Activated CD8-positive, alpha-beta memory T cell treated with anti-CD3 and anti-CD28 coated beads, Interleukin-2, amount 50 U/mL, for 1 hour (primary cell): Measurements from ENCODE around the gene PDE10A.
"Not testable (repeated sequence)": the region's sequence is repeated elsewhere in the genome, so short reads cannot be mapped to it uniquely, and the experiment has no call there.

Experiments
- DNase-seq: peaks from one replicate; pipeline ENCODE4 v3.0.0-alpha.2; 2020; ENCODE audit errors: extremely low read depth

The PDE10A gene

DNA sequence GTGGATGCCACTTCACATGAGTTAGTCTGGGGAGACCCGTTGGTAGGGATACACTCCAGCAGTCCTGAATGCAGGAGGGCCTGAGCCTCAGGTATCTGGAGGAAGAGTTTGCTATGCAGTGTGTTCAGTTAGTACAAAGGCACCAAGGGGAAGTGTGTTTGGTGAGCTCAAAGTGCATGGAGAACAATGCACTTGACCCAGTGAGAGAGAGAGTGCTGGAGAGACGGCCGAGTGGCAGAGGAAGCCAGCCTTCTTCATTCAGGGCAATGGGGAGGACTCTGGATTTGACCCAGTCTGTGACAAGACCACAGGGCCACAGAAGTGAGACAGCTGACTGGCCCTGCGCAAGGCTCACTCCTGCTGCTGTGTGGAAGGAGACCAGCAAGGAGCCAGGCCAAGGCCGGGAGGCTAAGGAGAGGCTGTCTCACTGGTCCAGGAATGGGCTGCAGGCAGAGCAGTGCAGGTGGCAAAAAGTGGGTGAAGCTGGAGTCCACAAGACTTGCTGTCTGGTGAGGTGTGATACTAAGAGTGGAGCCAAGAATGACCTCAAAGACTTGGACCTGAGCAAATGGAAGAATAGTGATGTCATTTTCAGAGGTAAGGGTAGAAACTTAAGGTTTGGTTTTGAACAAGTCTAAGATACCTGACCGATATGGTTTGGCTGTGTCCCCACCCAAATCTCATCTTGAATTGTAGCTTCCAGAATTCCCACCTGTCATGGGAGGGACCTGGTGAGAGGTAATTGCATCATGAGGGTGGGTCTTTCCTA is 38.0 kb downstream of the PDE10A start:
- no peak for DNase-seq

DNA sequence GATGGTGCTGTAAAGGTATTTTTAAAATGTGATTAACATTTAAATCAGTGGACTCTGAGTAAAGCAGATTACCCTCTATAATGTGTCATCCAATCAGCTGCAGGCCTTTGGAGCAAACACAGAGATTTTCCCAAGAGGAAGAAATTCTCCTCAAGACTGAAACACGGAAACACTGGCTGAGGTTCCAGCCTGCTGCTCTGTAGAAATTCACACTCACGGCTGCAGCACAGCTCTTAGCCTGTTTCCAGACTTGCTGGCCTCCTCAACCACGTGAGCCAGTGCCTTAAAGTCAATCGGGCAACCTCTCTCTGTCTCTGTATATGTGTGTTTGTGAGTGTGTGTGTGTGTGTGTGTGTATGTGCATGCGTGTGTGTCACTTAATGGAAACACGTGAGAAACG is 41.1 kb downstream of the PDE10A start:
- no peak for DNase-seq

DNA sequence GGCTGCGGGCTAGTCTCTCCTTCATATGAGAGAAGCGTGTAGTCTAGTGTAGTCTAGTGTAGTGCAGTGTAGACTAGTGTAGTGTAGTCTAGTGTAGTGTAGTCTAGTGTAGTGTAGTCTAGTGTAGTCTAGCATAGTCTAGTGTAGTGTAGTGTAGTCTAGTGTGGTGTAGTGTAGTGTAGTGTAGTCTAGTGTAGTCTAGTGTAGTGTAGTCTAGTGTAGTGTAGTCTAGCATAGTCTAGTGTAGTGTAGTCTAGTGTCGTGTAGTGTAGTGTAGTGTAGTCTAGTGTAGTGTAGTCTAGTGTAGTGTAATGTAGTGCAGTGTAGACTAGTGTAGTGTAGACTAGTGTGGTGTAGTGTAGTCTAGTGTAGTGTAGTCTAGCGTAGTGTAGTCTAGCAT is 44.1 kb downstream of the PDE10A start:
- not testable (repeated sequence) for DNase-seq

GRCh38 chr6:165618241-165618640 is 44.8 kb downstream of the PDE10A start:
- DNase-seq = no peak

DNA sequence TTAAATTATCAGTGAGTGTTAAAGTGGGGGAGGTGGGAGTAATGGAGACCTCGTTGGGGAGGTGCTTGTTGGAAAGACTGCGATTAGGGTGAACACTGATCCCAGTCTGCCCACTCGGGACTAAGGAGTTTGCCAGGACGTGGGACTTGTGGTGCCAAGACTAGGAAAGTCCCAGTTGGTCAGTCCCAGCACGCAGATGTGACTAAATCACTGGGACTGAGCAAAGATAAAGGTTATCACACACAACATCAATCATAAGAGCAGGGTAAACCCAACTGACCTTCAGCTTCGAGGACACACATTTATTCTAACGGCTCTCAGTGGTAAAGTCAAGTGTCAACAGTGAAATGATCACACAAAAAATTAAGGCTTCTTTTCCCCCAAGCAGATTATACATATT is 45.5 kb downstream of the PDE10A start:
- DNase-seq = no peak

- DNase-seq = no peak
Measured at GRCh38 chr6:165616116-165616515, 46.9 kb downstream of the PDE10A start.

DNA sequence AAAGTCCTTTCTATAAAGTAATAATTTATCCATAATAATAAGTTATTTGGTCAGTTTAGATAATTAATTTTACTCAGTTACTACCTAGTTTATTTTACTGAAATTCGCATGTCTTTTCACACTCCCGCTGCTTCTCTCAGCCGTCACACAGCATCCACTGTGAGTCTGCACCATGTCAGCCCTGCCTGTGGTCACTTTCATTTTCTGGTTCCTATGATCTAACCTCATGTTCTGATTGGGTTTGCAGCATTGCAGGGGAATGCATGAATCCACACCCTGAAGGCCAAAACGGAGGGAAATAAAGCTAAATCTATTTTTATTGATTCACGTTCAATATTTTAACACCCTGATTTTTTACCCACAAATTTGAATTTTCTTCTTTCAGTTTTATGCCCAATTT is 47.4 kb downstream of the PDE10A start:
- DNase-seq = no peak

- DNase-seq = no peak
Measured at GRCh38 chr6:165611294-165611693, 51.7 kb downstream of the PDE10A start.

DNA sequence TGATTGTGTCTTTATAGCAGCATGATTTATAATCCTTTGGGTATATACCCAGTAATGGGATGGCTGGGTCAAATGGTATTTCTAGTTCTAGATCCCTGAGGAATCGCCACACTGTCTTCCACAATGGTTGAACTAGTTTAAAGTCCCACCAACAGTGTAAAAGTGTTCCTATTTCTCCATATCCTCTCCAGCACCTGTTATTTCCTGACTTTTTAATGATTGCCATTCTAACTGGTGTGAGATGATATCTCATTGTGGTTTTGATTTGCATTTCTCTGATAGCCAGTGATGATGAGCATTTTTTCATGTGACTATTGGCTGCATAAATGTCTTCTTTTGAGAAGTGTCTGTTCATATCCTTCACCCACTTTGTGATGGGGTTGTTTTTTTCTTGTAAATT is 54.5 kb downstream of the PDE10A start:
- DNase-seq = not testable (repeated sequence)

DNA sequence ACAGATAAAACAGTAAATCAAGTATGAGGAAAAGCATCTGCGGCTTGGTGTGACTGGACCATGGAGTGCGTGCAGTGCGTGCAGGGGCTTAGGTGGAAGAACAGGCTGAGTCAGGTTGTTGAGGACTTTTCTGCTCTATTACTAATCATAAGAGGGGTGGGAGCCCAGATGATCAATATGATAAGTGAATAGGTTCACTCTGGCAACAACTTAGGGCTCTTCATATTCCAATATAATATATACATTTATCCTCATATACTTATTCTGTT is 56.4 kb downstream of the PDE10A start:
- no peak for DNase-seq

GRCh38 chr6:165605901-165606739 is 56.9 kb downstream of the PDE10A start:
- DNase-seq = no peak

GRCh38 chr6:165605182-165605875 is 57.7 kb downstream of the PDE10A start:
- DNase-seq = no peak

DNA sequence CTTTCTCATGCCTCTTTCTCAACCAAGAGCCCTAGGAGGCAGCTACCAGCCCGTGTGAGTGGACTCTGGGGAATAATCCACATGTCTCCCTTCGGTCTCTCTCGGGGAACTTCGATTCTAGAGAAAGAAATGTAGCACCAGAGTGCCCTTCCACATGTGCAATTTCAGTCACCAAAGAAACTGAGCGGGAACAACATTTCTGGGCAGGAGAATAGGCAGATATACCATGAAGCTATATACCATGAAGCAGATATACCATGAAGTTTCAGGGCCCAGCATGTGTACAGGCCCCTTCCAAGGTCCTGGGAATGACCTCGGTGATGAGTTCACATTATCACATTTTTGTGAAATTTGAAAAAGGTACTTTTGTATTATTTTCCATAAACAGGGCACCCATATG is 60.8 kb downstream of the PDE10A start:
- no peak for DNase-seq

DNA sequence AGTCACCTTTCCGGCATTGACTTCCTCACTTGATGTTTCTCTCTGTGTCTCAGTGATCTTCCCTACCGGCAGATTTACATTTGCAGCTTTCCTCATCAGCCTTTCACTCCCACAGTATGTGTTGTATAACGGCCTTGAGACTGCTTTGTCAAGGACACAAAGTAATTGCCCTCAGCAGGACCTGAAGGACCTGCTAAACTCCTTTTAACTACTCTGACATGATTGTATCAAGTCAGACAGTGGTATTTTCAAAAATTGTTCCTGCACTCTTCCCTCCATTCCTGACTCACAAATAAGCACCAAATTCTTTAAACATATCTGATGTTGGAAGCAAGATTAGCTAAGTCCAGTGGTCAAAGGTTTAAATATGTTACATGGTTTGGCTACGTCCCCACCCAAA is 62.4 kb downstream of the PDE10A start:
- DNase-seq = no peak

GRCh38 chr6:165599596-165600487 is 63.2 kb downstream of the PDE10A start:
- DNase-seq = no peak

DNA sequence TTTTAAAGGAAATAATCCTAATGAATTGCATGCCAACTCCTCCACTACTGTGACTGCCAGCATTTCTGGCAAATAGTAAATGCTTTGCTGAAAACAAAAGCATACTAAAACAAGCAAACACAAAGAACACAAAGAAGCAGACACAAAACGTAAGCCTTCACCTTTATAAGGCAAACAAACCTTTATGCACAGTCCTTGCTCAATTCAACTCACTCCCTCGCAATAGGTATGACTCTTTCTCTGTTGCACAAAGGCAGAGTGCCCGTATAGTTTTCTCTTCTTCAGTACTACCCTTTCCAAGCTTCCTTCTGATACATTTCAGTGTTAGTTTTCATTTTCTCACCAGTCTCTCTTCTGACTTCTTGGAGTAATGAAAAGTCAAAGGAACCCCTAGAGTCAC is 63.9 kb downstream of the PDE10A start:
- DNase-seq = no peak

DNA sequence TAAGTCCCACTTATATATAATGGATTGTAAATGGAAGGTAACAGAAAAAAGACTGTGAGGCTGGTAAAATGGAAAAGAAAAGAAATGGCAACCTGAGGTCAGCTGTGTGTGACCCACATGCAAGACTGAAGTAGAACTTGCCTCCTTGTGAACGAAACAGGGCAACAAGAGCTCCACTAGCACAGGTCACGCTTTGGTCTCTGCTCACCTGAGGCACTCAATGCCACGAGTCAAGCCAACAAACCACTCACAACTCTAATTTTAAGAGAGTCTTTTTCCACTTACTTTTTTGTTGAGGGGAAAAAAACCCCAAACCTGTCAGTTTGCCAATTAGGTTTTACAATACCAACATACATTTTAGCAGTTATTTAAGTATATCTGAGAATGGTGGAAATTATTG is 65.2 kb downstream of the PDE10A start:
- no peak for DNase-seq

DNA sequence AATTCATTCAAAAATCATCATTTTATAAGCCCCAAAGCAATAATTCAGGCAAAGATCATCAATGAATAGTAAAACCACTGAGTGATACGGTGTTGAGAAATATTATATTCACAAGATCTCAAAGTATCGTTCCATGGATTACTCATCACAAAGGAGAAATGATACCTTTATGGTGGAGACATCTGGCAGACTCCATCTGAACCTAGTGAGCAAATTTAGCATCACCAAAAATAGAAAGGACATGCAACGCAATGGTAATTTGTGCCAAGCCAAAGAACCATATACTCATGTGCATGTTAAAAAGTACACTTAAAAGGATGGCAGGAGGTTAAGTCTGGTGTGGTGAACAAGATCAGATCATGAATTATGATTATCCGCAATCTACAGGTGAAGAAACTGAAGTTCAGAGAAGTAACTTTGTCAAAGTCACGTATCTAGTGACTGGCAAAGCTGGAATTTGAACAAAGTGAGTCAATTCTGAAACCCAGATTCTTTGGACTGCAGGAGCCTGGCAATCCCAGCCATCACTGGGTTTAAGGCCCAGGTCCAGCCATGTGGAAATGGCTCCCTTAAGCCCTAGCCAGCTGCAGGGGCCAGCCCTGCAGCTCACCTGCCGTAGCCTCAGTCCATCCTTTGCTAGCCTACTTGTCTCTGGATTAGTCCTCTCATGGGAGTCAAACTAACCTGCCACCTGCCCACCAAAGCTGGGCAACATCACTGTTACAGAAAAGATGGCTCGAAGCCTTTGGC is 68.3 kb downstream of the PDE10A start:
- DNase-seq = no peak

DNA sequence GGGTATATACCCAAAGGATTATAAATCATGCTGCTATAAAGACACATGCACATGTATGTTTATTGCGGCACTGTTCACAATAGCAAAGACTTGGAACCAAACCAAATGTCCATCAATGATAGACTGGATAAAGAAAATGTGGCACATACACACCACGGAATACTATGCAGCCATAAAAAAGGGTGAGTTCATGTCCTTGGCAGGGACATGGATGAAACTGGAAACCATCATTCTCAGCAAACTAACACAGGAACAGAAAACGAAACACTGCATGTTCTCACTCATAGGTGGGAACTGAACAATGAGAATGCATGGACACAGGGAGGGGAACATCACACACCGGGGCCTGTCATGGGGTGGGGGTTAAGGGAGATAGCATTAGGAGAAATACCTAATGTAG is 70.1 kb downstream of the PDE10A start:
- not testable (repeated sequence) for DNase-seq

- no peak for DNase-seq
Measured at GRCh38 chr6:165588515-165588914, 74.5 kb downstream of the PDE10A start.

DNA sequence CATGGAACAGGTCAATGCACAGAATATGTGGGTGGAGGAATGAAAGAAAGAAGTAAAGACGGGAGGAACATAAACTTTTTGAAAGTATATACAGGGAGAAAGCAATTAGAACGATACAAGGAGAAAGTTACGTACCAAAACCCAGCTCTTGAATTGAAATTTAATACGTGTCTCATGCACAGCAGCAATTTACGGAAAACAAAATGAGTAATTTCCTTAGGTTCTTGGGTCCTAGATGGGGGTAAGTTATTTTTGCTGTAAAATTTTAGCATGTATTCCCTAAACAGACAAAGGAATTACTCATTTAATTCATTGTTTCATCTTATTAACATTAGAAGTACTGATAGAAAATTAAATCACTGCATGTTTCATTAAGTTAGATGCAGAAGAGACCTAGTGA is 75.8 kb downstream of the PDE10A start:
- DNase-seq = no peak
